HG03558 (cell line): Measurements from ENCODE around the gene C21orf58.
"Not testable (repeated sequence)": the region's sequence is repeated elsewhere in the genome, so short reads cannot be mapped to it uniquely, and the experiment has no call there.

Experiments used
- ATAC-seq: cut with Tn5 transposase; IDR thresholded peaks from one replicate; pipeline ENCODE4 v1.9.1; 2021; ENCODE audit warnings: moderate number of reproducible peaks; ENCODE audit not compliant: unreplicated experiment; ENCODE audit errors: extremely low read depth

The C21orf58 gene

DNA sequence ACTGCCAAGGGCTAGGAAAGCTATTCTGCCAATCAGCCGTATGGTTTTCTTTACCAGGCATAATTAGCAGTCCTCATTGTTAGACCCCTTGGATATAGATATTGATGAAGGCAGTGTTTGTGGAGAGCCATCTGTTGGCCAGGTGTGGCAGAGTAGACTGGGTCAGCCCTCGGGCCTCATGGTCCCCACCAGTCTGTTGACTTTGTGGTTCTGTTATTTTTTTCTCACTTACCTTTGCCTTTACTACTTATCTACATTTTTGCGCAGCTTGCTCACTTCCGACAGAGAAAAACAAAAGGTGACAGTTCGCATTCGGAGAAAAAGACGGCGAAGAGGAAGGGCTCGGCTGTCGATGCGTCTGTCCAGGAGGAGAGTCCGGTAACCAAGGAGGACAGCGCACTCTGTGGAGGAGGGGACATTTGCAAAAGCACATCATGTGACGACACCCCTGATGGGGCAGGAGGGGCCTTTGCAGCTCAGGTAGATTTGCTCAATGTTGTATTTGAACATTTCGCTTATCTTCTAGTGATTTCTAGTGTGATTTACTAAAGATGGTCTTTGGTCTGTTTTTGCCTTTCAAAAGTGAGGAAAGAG is 2.5 kb upstream of the C21orf58 start:
- no peak for ATAC-seq

DNA sequence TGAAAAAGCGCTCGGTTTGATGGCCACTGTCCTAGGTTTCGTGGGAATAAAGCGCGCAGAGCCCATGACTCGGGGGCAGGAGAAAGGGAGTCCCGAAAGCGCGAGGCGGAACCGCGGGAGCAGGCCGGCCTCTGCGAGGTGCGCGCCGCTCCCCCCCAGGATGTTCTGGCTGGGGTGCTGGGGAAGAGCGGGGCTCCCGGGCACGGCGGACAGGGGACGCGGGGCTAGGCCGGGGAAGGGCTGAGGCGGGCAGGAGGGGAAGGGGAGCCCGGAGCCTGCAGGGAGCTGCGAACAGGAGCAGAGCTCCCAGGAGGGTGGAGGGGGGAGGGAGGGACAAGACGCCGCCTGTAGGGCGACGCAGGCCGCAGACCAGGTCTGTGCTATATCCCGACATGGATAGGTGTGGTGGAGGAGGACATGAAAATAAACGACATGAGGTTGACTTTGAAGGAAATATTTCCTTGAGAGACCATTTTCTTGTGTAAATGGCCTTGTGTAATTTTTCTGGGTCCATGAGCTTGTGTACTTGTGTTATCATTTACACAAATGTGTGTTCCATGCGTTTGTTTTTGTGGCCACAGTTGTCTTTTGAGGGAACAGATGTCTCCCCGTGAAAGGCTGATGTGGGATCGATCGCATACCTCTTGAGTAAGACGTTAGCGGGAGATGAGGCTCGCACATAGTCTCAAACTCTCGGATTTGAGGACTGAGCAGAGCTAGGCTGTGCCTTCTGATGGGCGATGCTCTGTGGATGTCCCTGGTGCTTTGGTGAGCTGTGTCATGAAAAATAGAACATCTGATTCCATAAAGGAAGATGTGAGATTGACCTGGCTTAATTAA is 1.6 kb upstream of the C21orf58 start:
- no peak for ATAC-seq

DNA sequence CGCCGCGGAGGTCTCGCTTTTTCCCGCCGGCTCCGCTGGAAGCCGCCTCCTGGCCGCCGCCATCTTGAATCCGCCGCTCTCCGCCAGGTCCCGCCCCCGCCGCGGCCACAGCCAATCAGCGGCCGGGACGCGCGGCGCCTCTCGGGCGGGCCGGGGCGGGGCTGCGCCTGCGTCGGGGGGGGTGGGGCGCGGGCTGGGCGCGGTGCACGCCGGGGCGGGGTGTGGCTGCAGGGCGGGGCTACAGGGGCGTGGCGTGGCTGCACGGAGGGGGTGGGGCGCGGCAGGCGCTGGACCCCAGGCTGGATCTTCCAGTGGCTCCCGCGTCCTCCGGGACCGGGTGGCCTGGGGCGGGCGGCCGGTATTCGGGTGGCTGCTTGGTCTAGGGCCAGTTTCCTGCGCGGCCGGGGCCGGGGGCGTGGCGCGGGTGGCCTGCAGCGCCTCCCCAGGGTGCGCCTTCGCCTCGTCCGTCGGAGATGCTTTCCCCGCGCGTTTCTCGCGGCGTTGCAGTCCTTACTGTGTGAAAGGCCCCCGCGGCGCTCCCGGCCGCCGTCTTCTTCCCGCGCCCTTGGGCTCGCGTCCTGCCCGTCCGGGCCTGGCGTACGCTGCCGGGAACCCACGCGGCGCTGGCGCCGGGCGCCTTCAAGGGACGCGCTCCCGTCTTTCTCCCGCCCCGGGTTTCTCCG is 861 bp upstream of the C21orf58 start:
- no peak for ATAC-seq

DNA sequence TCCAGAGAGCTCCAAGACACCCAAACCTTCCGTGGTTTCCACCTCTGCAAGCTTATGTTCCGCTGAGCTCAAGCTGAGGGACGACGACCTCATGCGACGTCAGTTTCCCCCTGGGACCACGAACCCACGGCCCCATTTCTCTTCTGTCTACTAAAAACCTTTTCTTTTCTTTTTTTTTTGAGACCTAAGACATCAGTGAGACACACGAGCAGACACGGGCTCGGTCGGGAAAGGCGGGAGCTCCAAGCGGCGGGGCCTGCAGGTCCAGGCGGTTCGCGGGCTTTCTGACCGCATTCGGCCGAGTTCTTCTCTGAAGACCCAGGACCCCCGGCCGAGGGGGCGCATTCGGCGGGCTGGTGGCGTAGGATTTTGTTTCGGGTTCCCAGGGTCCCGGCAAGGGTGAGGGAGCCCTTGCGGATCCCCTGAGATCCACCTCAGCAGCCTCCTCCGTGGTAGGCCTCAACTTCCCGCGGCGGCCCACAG is 402 bp downstream of the C21orf58 start:
- no peak for ATAC-seq

DNA sequence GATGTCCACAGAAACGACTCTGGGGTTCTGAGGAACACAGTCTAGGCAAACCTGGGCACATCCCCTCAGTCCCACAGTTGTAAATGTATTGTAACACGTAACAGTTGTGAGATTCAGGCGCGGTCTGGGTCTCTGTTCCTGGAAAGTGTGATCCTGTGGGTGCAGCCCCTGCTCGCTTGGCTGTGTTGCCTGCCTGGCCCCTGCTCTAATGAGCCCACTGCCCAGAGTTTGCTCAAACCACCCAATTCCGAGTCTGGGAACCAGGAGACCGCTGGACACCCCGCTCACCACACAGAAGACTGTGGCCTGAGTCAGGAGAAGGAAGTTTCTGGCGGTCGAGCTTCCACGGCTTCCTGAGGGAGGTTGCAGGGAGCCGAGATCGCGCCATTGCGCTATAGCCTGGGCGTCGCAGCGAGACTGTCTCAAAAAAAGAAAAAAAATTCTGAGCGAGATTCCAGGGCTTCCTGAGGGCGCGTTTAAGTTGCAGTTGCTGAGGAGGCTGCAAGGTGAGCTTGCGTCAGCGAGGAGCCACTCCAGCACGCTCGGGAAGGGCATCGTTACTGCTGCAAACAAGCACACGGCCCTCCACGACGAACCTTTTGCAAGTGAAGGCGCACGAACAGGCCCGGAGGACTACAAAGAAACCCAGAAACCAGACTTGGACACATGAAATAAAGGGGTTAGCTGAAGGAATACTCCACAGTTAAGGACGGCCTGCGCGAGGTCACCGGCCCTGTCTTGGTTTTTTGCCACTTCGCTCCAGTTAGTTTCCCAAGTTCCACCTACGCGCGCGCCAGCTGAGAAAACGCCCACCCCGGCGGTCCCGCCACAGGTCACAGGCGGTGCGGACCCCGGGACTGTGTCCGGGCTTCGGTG is 1.1 kb downstream of the C21orf58 start:
- ATAC-seq, result no peak

DNA sequence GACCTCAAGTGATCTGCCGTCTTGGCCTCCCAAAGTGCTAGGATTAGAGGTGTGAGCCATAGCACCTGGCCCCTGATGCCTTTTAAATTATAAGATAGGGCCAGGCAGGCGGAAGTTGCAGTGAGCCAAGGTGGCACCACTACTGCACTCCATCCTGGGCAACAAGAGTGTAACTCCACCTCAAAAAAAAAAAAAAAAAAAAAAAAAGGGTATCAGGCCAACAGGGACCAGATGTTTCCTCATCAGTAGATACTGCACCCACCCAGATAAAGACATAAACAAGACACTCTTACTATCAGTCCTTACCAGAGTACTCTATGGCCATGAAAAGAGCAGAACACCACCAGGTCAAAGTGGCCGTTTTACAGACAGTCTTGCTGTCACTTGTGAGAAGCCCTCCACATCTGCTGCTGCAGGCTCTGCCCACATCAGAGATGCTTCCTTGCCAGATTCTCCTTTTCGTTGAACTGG is 3.3 kb downstream of the C21orf58 start:
- no peak for ATAC-seq

DNA sequence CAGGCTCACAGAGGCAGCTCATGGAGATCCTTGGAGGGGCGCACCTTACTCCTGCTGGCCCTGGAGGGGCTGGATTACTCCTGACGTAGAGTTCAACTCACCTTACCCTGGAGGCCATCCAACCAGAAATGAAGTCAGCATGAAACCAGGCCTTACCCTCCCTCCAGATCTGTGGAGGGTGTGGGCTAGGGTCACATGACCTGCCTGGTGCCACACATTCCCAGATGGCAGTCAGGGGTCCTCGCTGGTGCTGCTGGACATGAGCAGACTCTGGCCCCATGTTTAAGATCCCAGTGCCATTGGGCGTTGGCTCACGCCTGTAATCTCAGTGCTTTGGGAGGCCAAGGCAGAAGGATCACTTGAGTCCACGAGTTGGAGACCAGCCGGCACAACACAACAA is 4.5 kb downstream of the C21orf58 start:
- ATAC-seq, result no peak

DNA sequence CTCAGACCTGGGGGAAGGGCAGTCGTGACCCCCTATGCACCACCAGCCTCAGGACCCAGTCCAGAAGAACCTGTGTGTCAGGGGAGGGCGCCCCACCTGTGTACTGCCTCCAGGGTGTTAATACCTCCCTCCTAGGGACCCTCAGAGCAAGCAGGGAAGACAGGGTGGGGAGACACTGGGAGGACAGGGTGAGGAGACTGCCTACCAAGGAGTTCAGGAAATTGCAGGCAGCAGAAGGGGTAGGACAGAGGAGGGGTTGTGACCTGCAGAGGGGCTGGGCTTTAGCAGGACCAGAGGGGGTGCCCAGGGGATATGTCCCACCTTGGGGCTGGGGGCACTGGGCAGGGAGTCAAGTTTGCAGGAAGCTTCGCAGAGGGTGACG is 5.2 kb downstream of the C21orf58 start:
- ATAC-seq, result no peak

DNA sequence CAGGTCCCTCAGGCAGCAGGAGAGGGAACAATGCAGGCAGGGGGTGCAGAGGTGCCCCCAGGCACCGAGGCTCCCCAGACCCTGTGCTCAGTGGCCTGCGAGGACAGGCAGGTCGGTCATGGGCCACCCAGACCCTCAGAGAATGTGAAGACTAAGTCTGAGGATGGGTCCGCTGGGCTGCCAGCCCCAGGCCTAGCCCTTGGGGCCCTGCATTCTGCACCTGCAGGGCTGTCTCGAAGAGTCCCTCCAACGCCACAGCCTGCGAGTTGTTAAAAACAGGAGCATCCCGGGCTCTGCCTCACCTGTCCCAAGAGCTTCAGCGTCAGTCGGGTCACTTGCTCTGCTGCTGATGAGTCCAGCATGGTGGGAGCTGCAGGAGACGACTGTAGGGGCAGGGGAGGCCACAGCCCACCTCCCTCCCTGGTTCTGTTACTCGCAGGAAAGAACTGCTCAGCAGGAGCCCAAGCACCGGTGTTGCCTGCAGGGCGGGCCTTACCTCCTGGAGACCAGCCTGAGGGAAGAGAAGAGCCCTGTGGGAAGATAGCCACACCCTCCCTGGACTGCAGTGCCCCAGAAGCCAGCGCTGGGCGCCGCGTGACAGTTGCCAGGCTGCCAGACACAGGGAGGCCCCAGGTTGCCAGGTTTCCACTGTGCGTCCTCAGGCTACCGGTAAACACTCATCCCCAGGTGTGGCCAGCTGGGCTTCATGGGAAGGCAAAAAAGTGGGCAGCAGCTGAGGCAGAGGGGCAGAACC is 5.8 kb downstream of the C21orf58 start:
- ATAC-seq, result no peak

DNA sequence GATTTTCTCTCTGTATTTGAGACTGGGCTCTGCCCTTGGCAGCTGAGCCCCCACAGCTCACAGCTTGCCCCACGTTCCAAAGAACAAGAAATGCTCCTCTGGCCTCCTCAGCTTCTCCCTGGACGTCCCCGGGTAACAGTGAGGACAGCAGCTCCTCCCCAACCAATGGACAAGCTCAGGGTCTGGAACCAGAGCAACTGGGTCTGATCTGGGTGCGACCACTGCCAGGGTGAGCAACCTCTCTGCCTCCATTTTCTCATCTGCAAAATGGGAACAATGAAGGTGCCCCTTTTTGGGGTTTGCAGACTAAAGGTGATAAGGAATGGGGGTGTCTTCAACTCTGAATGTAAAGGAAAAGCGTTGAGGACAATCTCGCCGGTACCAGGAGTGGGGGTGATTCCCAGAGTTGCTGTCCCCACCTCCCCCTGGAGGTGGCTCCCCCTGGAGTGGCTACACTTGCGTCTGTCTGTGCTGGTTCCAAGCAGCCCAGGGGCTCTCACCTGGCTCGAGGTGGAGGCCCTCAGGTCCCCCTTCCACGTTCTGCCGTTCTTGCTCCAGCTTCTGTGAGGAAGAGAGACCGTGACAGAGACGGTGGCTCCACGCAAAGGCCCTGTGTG is 6.9 kb downstream of the C21orf58 start:
- no peak for ATAC-seq

DNA sequence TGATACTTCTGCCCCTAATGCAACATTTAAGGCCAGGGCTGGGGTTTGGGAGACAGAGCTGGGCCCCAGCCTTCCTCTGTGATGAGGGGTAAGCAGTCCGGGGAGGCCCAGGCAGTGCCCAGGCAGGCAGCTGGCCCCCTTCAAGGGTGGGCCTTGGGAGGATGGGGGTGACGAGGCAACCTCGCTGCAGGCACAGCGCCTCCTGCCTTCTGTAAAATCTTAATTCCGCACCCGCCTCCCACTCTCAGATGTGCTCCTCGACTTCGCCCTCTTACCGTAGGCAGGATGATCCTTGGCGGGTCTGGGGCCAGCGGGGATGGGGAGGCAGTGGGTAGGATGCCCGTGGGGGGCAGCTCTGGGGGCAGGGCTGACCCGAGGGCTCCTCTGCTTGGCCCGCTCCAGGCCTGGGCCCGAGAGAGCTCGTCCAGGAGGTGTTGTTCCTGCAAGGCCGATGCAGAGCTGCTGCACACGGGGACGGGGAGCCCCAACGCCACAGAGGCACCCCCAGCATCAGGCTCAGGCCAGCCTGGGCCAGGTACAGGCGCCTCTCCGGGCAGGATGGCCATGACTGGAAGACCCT is 9.1 kb downstream of the C21orf58 start:
- ATAC-seq, result no peak

DNA sequence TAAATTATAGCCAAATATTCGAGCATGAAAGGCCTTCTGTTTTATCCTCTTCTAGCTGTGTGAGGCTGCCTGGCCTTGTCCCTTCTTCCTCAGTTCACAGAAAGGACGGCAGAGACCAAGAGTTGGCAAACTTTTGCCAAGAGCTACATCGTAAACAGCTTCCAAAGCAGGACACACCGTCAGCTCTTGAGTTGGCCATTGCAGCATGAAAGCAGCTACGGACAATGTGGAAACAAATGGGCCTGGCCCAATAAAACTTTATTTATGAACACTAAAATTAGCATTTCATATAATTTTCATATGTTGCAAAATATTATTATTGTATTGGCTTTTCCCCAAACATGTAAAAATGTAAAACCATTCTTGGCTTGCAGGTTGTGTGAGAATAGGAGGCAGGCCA is 10.7 kb downstream of the C21orf58 start:
- no peak for ATAC-seq

DNA sequence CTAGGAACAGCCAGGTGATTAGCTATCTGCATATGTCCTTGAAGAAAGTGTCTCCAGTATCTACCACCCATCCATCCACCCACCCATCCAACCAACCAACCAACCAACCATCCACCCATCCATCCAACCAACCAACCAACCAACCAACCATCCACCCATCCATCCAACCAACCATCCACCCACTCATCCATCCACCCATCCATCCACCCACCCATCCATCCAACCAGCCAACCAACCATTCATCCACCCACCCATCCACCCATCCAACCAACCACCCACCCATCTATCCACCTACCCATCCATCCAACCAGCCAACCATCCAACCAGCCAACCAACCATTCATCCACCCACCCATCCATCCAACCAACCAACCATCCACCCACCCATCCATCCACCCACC is 12.1 kb downstream of the C21orf58 start:
- no peak for ATAC-seq

DNA sequence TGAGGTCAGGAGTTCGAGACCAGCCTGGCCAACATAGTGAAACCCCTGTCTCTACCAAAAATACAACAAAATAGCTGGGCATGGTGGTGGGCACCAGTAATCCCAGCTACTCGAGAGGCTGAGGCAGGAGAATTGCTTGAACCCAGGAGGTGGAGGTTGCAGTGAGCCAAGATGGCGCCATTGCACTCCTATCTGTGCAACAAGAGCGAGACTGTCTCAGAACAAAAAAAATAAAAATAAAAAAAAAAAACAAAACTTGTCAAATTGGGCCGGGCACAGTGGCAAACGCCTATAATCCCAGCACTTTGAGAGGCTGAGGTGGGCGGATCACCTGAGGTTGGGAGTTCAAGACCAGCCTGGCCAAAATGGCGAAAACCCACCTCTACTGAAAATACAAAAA is 13.4 kb downstream of the C21orf58 start:
- not testable (repeated sequence) for ATAC-seq

DNA sequence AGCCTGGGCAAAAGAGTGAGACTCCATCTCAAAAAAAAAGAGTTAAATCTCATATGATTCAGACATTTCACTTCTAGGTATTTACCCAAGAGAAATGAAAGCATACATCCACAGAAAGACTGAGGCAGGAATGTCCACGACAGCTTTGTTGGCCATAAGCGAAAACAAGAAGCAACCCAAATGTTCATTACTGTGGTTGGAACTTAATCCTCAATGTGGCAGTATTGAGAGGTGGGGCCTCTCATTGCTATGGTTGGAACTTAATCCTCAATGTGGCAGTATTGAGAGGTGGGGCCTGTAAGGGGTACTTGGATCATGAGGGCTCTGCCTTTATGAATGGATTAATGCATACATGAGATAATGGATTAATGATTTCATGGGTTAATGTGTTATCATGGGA is 15.2 kb downstream of the C21orf58 start:
- ATAC-seq, result no peak

DNA sequence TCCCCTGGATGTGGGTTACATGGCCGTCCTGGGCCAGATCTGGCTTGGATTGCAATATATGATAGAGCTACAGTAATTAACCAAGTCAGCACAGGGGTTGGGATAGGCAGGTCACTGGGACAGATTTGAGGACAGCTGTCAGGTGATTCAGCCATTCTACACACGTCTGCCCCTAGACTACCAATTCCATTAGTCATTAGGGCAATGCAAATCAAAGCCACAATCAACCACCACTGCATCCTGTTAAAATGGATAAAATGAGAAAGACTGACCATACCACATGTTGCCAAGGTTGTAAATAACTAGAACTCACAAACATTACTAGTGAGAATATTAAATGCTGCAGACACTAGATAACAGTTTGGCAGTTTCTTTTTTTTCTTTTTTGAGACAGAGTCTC is 16.0 kb downstream of the C21orf58 start:
- no peak for ATAC-seq

DNA sequence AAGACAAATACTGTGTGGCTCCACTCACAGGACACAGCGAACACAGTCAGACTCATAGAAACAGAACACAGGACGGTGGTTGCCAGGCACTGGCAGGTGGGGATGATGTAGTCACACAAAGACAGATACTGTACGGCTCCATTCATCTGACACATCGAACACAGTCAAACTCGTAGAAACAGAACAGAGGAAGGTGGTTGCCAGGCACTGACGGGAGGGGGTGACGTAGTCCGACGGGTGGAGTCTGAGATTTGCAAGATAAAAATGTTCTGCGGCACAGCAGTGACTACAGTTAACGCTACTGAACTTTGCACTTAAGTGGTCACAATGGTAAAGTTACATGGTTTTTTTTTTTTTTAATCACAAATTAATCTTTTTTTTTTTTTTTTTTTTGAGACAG is 18.7 kb downstream of the C21orf58 start:
- ATAC-seq, result no peak

DNA sequence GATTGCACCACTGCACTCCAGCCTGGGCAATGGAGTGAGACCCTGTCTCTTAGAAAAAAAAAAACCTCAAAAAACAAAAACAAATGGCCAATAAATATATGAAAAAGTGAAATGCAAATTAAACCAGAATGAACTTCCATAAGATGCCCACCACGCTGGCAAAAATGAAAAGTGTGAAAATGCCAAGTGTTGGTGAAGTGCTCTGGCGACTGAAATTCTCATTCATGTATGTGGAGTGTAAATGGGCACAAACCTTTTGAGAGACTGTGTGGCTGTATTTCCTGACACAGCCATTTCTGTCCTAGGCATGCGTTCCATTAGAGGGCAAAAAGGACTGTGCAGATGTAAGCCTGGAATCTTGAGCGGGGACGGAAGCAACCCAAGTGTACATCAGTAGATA is 19.2 kb downstream of the C21orf58 start:
- no peak for ATAC-seq

DNA sequence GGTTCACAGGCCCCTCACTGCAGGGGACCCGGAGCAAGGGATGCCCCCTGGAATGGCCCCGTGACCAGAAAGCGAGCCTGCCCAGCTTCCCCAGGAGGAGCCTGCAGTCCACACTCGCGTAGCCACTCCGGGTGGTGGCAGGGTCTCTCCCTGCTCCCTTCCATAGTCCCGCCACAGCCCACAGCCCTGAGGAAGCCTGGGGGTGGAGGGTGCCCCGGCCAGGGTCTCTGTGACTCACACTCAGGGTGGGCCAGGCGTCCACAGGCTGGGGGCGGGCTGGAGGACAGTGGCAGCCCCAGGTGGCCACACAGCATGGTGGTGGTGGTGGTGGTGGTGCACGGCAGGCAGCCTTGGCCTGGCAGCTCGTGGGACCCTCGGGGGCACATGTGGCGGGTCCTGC is 21.9 kb downstream of the C21orf58 start:
- ATAC-seq, result no peak
